ENCODE measurements around the gene RASSF5.

RASSF5 gene

DNA sequence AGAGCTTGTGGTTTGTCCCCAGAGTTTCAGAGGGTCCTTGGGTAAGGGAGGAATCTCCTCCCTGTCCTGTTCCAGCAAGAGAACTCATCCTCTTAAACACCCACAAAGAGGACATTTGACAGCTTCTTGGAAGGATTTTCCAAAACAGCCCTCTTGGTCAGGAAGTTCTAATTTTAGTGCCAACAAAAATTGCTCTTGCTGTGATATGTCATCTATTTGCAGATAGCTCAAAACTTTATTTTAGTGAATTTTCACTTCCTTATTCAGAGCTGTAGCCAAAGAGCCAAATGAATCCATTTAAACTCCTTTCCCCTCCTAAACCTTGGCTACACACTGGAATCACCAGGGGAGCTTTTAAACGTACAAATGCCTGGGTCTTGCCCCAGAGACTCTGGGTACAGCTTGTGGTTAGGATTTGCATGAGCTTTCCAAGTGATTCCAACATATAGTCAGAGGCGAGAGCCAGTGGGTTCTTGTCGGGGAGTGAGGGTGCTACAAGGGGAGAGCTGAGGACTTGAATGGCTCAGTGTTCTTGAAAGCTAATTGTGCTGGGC lies 11.8 kb upstream of the RASSF5 start:
- DNase-seq (ENCODE audit: low read depth): no peak
- no peak for TF ChIP-seq CTCF (IDR thresholded peaks at IDR 0.05; ENCODE audit: control insufficient read depth, insufficient read depth, low read depth, low read length, missing control alignments)
- no peak overlapping the region for H3K4me3 ChIP-seq (ENCODE audit: control insufficient read depth, low read depth, low read length)

DNA sequence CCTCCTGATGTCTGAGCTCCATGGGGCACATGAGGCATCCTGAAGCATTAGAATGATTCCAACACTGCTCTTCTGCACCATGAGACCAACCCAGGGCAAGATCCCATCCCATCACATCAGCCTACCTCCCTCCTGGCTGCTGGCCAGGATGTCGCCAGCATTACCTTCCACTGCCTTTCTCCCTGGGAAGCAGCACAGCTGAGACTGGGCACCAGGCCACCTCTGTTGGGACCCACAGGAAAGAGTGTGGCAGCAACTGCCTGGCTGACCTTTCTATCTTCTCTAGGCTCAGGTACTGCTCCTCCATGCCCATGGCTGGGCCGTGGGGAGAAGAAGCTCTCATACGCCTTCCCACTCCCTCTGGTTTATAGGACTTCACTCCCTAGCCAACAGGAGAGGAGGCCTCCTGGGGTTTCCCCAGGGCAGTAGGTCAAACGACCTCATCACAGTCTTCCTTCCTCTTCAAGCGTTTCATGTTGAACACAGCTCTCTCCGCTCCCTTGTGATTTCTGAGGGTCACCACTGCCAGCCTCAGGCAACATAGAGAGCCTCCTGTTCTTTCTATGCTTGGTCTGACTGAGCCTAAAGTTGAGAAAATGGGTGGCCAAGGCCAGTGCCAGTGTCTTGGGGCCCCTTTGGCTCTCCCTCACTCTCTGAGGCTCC lies 11.1 kb upstream of the RASSF5 start:
- H3K4me3 ChIP-seq (ENCODE audit: control insufficient read depth, low read depth, low read length): no peak overlapping the region
- no peak for TF ChIP-seq CTCF (IDR thresholded peaks at IDR 0.05; ENCODE audit: control insufficient read depth, insufficient read depth, low read depth, low read length, missing control alignments)
- no peak for DNase-seq (ENCODE audit: low read depth)

- DNase-seq (ENCODE audit: low read depth): no peak
- no peak overlapping the region for H3K4me3 ChIP-seq (ENCODE audit: control insufficient read depth, low read depth, low read length)
- TF ChIP-seq CTCF (IDR thresholded peaks at IDR 0.05; ENCODE audit: control insufficient read depth, insufficient read depth, low read depth, low read length, missing control alignments): no peak
These were observed 10.0 kb upstream of the RASSF5 start for GRCh38 chr1:206497363-206497762.

DNA sequence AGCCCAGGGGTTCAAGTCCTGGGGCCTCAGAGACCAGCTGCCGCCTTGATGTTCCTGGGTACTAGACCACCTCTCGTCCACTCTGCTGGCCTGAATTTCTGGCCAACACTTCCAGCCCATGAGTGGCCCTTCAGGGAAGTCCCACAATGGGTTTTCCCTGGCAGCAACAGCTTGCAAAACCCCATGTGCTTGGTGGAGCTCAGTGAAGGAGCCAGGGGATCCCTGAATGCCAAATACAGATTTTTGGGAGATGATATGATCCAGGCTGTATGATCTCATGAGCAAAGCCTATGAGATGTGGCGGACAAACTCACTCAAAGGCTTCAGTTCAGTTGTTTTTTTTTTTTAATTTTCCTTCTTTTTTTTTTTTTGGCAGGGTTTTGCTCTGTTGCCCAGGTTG lies 9.6 kb upstream of the RASSF5 start:
- no peak for TF ChIP-seq CTCF (IDR thresholded peaks at IDR 0.05; ENCODE audit: control insufficient read depth, insufficient read depth, low read depth, low read length, missing control alignments)
- DNase-seq (ENCODE audit: low read depth): no peak
- H3K4me3 ChIP-seq (ENCODE audit: control insufficient read depth, low read depth, low read length): no peak overlapping the region

- TF ChIP-seq CTCF (IDR thresholded peaks at IDR 0.05; ENCODE audit: control insufficient read depth, insufficient read depth, low read depth, low read length, missing control alignments): no peak
- H3K4me3 ChIP-seq (ENCODE audit: control insufficient read depth, low read depth, low read length): no peak overlapping the region
- DNase-seq (ENCODE audit: low read depth): no peak
These were observed 8.6 kb upstream of the RASSF5 start for GRCh38 chr1:206498685-206499084.

DNA sequence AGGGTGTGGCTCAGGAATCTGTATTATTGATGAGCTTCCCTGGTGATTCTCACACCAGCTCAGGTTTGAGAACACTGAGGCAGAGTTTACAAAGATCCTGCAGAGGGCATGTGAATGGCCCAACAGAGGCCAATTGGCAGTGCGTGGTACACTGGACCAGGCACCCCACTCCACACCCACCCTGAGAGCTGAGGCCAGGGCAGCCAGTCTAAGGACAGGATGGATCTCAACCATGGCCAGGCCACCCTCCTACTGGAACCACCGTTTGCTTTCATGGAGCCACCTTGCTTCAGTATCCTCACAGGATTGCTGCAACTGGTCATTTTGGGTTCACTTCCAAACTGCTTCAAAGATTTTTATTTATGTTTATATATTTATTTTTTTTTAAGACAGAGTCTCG lies 7.3 kb upstream of the RASSF5 start:
- DNase-seq (ENCODE audit: low read depth): no peak
- no peak overlapping the region for H3K4me3 ChIP-seq (ENCODE audit: control insufficient read depth, low read depth, low read length)
- TF ChIP-seq CTCF (IDR thresholded peaks at IDR 0.05; ENCODE audit: control insufficient read depth, insufficient read depth, low read depth, low read length, missing control alignments): no peak
